Smooth muscle cell (in vitro differentiated cells): ENCODE data around the gene PTCD2. TPM values are rescaled to one million over a fixed set of nuclear protein-coding genes. Genes with fewer than 3 reads are reported as not detected.

Experiments
- DNase-seq: peaks from one replicate; lab custom pipeline; 2025; ENCODE audit not compliant: unreplicated experiment; lab: John Stamatoyannopoulos, UW
- H2AFZ ChIP-seq: fragments of 200-600 bp; sonication (generic); 2 replicates; pipeline ENCODE4 v1.6.0; 2016; ENCODE audit warnings: antibody characterized with exemption, low read depth, mild to moderate bottlenecking
- H3F3A ChIP-seq: fragments of 200-600 bp; sonication (generic); 2 replicates; pipeline ENCODE4 v1.6.0; 2017; ENCODE audit warnings: antibody characterized with exemption, low read depth
- H3K27ac ChIP-seq: fragments of 200-600 bp; sonication (generic); 2 replicates; pipeline ENCODE4 v1.5.1; 2016; ENCODE audit warnings: low read depth, mild to moderate bottlenecking
- H3K27me3 ChIP-seq: fragments of 200-600 bp; sonication (generic); 2 replicates; pipeline ENCODE4 v1.6.1; 2016; ENCODE audit warnings: low read depth, mild to moderate bottlenecking
- H3K36me3 ChIP-seq: fragments of 200-600 bp; sonication (generic); 2 replicates; pipeline ENCODE4 v1.5.1; 2016; ENCODE audit warnings: low read depth
- H3K4me1 ChIP-seq: fragments of 200-600 bp; sonication (generic); 2 replicates; pipeline ENCODE4 v1.5.1; 2016; ENCODE audit warnings: low read depth
- H3K4me2 ChIP-seq: fragments of 200-600 bp; sonication (generic); 2 replicates; pipeline ENCODE4 v1.6.0; 2016; ENCODE audit warnings: mild to moderate bottlenecking
- H3K4me3 ChIP-seq: fragments of 200-600 bp; sonication (generic); 2 replicates; pipeline ENCODE4 v1.5.1; 2016; ENCODE audit warnings: mild to moderate bottlenecking
- H3K79me2 ChIP-seq: fragments of 200-600 bp; sonication (generic); 2 replicates; pipeline ENCODE4 v1.6.0; 2016; ENCODE audit warnings: low read depth, mild to moderate bottlenecking
- H3K9ac ChIP-seq: fragments of 200-600 bp; sonication (generic); 2 replicates; pipeline ENCODE4 v1.6.0; 2016; ENCODE audit warnings: low read depth
- H3K9me3 ChIP-seq: fragments of 200-600 bp; sonication (generic); replicated peaks from 2 replicates; pipeline ENCODE4 v1.5.1; 2016; ENCODE audit warnings: low read depth
- H4K20me1 ChIP-seq: fragments of 200-600 bp; sonication (generic); 2 replicates; pipeline ENCODE4 v1.6.0; 2016; ENCODE audit warnings: low read depth
- CTCF ChIP-seq: fragments of 200-600 bp; sonication (generic); IDR thresholded peaks from 2 replicates; pipeline ENCODE4 v1.5.1; 2017; ENCODE audit warnings: borderline replicate concordance, mild to moderate bottlenecking, antibody characterized with exemption; ENCODE audit not compliant: insufficient read depth, poor library complexity, severe bottlenecking
- WGBS: methylation state at CpG from one replicate; pipeline ENCODE4 v1.1.7; 2016; ENCODE audit warnings: low lambda C conversion rate; 5-methylcytosine and 5-hydroxymethylcytosine counted together
- polyA plus RNA-seq: library from polyadenylated mRNA; unstranded; fragments of >200 nt; fragmentation: Nextera tagmentation; extraction: Ambion mirVana; gene quantifications from 2 replicates; pipeline ENCODE4 v1.2.1, GENCODE V29; 2016
- total RNA-seq: library from RNA; depleted of rRNA; stranded (reverse); fragments of >200 nt; gene quantifications from 2 replicates; pipeline ENCODE4 v1.2.3, GENCODE V29; 2014

The PTCD2 gene
- total and polyA plus RNA-seq, 2 experiments from 2014 or later = 6.3 to 8.5 TPM

DNA sequence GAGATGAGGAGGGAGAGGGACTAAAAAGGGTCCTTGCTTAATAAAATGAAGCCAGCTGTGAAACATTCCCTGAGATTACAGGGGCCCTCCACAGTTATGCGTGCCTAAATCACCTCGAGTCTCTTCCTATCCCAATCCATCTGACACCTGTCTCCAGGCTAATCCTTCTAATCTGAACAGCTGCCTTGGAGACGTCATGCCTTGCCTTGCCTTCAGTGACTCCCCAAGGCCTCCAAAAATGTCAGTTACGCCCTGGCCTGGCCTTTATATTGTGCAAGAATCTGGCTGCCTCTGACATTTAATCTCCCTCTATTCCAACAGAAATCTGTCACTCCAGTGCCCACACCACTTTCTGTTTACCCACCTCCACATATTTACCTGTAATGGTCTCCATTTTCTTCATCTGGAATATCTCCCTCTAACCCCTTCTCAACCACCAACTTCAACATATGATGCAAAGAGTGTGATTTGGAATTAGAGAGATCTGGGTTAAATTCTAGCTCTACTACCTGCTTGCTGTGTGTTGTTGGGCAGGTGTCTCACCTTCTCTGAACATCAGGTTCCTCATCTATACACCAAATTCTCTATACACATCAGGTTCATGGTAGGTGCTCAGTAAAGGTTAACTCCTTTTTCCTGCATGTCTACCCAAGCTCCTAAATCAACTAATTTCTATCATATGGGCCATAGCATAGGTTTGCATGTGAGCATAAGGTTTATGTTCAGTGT is 57.9 kb downstream of the PTCD2 start:
- 75% methylated on average over 4 of the region's 4 CpGs for WGBS
- DNase-seq = no peak
- Histone ChIP-seq H3K4me1 (no peaks in the 10 kb centered on the region), H2AFZ (no peak overlapping the region), H3K27me3 (no peaks in the 10 kb centered on the region), H3K4me2 (no peak overlapping the region), H4K20me1 (no peaks in the 10 kb centered on the region), H3K27ac (no peak overlapping the region), H3K9ac (no peak overlapping the region), H3K4me3 (no peak overlapping the region), H3F3A (no peaks in the 10 kb centered on the region), H3K9me3 (no peaks in the 10 kb centered on the region), H3K36me3 (no peaks in the 10 kb centered on the region), H3K79me2 (no peaks in the 10 kb centered on the region)
- no peak for TF ChIP-seq CTCF

DNA sequence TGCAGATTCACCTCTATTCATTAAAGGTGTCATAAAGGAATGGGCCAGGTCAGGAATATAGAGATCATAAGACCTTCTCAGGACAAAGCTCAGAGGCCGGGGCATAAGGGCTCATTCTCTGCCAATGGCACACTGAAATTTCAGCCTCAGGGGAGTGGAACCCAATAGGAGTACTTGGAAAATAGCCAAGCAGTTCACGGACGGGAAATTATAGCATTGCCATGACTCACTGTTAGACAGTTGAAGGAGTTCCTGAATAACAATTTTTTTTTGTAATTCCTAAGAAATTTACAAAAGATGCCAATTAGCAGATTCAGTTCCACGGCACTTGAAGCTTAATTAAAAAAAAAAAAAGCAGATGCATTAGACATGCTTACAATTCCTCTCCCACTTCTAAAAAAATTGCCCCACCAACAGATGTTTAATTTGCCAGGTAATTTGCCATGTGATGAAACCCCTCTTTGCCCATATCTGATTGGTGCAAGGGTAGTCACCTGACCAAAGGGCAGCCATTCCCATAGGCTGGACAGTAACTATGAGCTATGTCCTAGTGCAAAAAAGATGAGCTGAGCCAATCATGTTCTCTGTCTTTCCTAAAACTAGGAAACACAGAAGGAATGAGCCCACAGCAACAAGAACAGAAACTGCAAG is 58.6 kb downstream of the PTCD2 start:
- DNase-seq = no peak

DNA sequence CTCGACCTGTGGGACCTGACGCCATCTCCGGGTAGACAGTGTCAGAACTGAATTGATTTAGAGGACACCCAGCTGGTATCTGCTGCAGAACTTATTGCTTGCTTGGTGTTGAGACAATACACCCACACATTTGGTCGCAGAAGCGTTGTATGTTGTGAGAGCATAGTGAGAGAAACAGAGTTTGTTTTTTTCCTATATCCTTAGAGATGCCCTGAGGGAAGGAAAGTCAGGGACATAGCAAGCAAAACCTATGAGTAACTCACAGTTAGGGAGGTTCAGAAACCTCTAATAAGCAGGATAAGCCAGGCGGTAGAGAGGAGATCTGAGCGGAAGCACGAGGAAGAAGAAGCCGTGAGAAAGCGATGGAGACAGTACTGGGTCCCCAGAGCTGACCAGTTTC is 59.8 kb downstream of the PTCD2 start:
- no peak for DNase-seq
- no peaks in the 10 kb centered on the region for H3K9me3 ChIP-seq
- H2AFZ ChIP-seq = no peak overlapping the region
- H3F3A ChIP-seq = no peaks in the 10 kb centered on the region
- no peaks in the 10 kb centered on the region for H4K20me1 ChIP-seq
- TF ChIP-seq CTCF = no peak
- H3K9ac ChIP-seq = peak overlapping the region; percentile 14
- H3K27ac ChIP-seq = peak overlapping the region; percentile 61
- no peaks in the 10 kb centered on the region for H3K4me1 ChIP-seq
- 71% methylated on average over 10 of the region's 10 CpGs for WGBS
- H3K27me3 ChIP-seq = no peaks in the 10 kb centered on the region
- no peak overlapping the region for H3K4me2 ChIP-seq
- no peak overlapping the region for H3K4me3 ChIP-seq
- no peaks in the 10 kb centered on the region for H3K79me2 ChIP-seq
- H3K36me3 ChIP-seq = no peaks in the 10 kb centered on the region

More for the DNA sequence above, 58.6 kb downstream of the PTCD2 start:
- H3K79me2 ChIP-seq = no peaks in the 10 kb centered on the region
- H2AFZ ChIP-seq = no peak overlapping the region
- H3K9me3 ChIP-seq = no peaks in the 10 kb centered on the region
- H3F3A ChIP-seq = no peaks in the 10 kb centered on the region
- H3K27me3 ChIP-seq = no peaks in the 10 kb centered on the region
- no peak overlapping the region for H3K4me2 ChIP-seq
- no peak overlapping the region for H3K27ac ChIP-seq
- H3K4me1 ChIP-seq = no peaks in the 10 kb centered on the region
- H3K9ac ChIP-seq = no peak overlapping the region
- no peak overlapping the region for H3K4me3 ChIP-seq
- no peaks in the 10 kb centered on the region for H4K20me1 ChIP-seq
- H3K36me3 ChIP-seq = no peaks in the 10 kb centered on the region
- no peak for TF ChIP-seq CTCF
- WGBS = 49% methylated on average over 4 of the region's 4 CpGs
